Embryonic facial prominence (tissue), 1 donor: ENCODE measurements around the gene KLRC4.
"Not testable (repeated sequence)": the region's sequence is repeated elsewhere in the genome, so short reads cannot be mapped to it uniquely, and the experiment has no call there.

Experiments used
- DNase-seq: peaks from one replicate; pipeline ENCODE4 v3.0.0-alpha.2; 2016; ENCODE audit errors: extremely low spot score

KLRC4 gene, protein sequence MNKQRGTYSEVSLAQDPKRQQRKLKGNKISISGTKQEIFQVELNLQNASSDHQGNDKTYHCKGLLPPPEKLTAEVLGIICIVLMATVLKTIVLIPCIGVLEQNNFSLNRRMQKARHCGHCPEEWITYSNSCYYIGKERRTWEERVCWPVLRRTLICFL

DNA sequence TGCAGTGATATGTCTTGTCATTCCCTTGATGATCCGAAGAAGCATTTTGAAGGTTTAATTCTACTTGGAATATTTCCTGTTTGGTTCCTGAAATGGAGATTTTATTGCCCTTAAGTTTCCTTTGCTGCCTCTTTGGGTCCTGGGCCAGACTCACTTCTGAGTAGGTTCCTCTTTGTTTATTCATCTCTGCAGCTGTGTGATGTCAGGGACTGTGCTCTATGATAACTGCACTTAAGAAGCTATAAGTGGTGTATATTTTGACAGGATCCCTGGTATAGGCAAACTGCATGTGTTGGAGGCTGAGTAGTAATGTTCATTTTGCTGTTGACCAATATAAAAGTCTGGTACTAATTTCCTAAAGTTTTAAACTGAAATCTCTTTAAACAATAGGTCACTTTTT lies at the start of gene KLRC4:
Gene KLRC4 (minus strand): TSS at position 366 of the 400 bp plus-strand sequence. CDS start 182 bp downstream, at position 184.
- DNase-seq = no peak

DNA sequence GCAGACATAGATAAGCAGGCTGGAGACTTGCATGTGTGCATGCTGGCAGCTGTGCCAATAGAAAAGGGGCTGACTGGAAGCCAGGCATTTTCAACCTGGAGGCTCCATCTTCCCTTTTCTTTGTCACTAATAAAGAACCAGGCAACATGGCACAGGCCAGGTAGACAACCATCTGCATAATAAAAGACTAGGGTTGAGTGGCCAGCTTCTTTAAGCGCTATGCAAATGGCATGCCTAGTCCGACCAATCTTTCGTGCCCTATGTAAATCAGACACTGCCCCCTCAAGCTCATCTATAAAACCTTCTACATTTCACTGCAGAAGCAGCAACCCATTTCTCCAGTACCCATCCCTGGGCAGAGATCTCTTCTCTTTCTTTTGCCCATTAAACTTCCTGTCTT lies 48.2 kb upstream of the KLRC4 start:
- DNase-seq = no peak

DNA sequence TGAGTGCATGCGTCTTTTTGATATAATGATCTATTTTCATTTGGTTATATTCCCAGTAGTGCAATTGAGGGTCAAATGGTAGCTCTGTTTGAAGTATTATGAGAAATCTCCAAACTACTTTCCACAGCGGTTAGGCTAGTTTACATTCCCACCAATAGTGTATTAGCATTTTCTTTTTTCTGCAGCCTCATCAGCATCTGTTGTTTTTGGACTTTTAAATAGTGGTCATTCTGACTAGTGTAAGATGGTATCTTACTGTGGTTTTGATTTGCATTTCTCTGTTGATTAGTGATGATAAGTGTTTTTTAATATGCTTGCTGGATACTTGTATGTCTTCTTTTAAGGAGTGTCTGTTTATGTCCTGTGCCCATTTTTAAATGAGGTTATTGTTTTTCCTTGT lies 47.3 kb upstream of the KLRC4 start:
- no peak for DNase-seq

DNA sequence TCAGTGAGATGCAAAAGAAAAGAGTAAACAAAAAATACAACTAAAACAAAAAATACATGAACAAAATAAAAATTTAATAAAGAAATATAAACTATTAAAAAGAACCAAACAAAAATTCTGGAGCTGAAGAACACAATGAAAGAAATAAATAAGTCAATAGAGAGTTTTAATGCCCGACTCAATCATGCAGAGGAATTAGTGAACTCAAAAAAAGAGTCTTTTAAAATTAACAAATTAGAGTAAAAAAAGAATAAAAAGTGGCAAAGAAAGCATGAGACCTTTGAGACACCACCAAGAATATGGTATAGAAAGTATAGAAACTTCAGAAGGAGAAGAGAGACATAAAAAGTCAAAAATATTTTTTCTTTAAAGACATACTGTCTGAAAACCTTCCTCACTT lies 46.2 kb upstream of the KLRC4 start:
- no peak for DNase-seq

DNA sequence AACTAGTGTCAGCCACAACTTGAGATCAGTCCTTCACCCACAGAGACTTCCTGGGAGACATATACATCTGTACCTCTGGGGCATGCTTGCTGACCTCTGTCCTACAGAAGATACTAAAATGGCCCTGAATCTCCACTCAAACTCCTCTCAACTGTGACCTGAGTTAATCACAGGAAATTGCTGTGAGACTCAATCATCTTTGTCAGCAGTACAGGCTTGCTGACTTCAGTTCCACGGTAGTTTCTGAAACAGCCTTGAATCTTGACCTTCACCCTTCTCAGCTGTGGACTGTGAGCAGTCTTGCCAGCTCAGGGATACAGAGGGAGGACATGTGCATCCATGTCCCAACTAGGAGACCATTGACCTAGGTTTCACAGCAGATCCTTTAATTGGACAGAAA lies 45.0 kb upstream of the KLRC4 start:
- no peak for DNase-seq

DNA sequence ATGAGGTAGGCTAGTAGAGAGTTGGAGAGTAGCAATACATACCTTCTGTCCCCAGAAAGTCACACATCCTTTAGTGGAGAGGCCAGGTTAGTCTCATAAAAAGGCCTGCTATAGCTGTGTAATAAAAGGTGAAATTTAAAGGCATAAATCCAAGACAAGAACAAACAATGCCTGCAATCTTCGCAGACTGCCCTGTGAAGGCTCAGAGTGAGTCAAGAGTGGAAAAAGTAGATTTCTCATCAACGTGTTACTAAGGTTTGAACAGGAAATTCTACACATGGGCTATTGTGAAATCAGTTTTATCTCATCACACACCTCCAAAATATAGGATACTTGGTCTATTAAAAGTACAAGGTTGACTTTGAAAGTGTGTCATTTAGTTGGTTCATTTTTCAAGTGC lies 43.6 kb upstream of the KLRC4 start, which contains the start of gene KLRC1:
Gene KLRC1 (minus strand): TSS at position 222 of the 400 bp plus-strand sequence. CDS start 2,221 bp downstream, outside the sequence.
- DNase-seq = no peak

DNA sequence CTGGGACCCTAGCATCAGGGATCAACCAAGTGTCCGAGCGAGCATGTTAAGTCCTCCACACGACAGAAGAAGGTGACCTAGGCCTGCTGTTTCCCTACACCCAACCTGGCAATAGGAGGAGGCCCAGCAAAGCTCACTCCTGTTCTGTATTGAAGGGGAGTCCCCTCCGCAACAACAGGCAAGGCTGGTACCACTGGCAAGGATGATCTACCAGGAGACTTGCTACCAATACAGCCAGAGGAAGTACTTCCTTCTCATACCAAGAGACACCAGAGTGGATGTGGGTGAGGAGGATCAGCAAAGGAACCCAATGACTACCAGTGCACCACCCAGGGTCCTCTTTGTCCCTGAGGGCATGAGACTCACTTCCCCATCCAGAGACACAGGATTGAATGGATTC lies 38.7 kb upstream of the KLRC4 start:
- DNase-seq = no peak

DNA sequence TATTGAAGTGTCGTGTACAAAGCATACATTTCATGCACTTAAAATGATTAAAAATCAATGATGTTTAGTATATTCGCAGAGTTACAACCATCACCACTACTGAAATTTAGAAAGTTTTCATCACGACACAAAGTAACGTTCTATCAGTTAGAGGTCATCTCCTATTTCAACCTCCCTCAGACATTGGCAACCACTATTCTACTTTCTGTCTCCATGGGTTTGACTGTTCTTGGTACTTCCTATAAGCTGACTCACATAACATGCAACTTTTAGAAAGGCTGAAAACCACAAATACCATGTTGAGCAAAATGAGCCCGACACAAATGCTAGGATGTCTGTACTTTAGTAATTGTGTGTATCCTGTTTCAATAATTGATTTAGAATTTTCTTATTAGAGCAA lies 36.5 kb upstream of the KLRC4 start:
- not testable (repeated sequence) for DNase-seq

DNA sequence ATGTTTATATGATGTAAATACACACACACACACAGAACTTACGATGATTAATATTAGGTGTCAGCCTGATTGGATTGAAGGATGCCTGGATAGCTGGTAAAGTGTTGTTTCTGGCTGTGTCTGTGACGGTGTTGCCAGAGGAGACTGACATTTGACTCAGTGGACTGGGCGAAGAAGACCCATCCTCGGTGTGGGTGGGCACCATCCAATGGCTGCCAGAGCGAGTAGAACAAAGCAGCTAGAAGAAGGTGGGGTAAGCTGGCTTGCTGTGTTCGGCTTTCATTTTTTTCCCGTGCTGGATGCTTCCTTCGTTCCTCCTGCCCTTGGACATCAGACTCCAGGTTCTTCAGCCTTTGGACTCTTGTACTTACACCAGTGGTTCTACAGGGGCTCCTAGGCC lies 31.6 kb upstream of the KLRC4 start:
- not testable (repeated sequence) for DNase-seq

DNA sequence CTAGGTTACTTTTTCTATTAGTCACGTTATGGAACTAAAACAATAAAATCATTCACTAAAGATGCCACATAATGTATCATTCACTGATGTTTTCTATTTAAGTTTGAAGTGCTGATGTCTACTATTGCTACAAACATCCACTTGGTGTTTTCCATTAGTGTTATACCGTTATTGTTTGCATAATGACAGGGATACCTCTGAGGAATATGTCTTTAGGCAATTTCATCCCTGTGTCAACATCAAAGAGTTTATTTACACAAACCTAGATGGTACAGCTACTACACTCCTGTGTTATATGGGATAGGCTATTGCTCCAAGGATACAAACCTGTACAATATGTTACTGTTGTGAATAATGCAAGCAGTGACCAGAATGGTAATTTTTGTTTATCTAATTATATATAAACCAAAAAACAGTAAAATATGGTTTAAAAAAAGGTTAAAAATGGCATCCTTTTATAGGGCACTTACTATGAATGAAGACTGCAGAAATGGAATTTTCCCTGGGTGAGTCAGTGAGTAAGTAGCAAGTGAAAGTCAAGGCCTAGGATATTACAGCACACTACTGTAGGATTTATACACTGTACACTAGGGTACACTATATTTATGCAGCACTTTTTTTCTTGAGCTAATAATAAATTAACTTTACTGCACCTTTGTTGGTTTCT lies 30.2 kb upstream of the KLRC4 start:
- DNase-seq = not testable (repeated sequence)

DNA sequence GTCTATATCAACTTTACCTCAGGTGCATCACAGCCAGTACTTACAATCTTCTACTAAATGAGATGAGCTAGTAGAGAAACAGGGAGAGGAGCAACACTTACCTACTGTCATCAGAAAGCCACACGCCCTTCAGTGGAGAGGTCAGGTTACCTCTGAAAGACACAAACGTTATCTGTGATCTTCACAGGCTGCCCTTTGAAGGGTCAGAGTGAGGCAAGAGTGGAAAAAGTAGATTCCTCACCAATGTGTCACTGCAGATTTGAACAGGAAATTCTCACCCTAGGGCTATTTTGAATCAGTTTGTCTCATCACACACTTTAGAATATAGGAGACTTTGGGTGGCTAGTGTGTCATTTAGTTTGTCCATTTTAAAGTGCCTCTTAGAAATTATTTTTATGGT lies 28.0 kb upstream of the KLRC4 start:
- not testable (repeated sequence) for DNase-seq

DNA sequence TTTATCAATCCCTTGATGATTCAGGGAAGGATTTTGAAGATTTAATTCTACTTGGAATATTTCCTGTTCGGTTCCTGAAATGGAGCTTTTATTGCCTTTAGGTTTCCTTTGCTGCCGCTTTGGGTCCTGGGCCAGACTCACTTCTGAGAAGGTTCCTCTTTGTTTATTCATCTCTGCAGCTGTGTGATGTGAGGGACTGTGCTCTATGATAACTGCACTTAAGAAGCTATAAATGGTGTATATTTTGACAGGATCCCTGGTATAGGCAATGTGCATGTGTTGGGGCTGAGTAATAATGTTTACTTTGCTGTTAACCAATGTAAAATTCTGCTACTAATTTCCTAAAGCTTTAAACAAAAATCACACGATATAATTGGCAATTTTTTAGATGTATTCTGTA lies 26.3 kb upstream of the KLRC4 start, which contains the start of gene KLRC2:
Gene KLRC2 (minus strand): TSS at position 195 of the 400 bp plus-strand sequence. CDS start 24 bp downstream, at position 171.
- not testable (repeated sequence) for DNase-seq

DNA sequence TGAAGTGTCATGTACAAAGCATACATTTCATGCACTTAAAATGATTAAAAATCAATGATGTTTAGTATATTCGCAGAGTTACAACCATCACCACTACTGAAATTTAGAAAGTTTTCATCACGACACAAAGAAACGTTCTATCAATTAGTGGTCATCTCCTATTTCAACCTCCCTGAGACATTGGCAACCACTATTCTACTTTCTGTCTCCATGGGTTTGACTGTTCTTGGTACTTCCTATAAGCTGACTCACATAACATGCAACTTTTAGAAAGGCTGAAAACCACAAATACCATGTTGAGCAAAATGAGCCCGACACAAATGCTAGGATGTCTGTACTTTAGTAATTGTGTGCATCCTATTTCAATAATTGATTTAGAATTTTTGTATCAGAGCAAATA lies 21.1 kb upstream of the KLRC4 start:
- DNase-seq = not testable (repeated sequence)

DNA sequence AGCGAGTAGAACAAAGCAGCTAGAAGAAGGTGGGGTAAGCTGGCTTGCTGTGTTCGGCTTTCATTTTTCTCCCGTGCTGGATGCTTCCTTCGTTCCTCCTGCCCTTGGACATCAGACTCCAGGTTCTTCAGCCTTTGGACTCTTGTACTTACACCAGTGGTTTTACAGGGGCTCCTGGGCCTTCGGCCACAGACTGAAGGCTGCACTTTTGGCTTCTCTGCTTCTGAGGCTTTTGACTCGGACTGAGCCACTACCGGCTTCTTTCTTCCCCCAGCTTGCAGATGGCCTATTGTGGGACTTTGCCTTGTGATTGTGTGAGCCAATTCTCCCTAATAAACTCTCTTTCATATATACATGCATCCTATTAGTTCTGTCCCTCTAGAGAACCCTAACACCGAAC lies 16.4 kb upstream of the KLRC4 start:
- not testable (repeated sequence) for DNase-seq

DNA sequence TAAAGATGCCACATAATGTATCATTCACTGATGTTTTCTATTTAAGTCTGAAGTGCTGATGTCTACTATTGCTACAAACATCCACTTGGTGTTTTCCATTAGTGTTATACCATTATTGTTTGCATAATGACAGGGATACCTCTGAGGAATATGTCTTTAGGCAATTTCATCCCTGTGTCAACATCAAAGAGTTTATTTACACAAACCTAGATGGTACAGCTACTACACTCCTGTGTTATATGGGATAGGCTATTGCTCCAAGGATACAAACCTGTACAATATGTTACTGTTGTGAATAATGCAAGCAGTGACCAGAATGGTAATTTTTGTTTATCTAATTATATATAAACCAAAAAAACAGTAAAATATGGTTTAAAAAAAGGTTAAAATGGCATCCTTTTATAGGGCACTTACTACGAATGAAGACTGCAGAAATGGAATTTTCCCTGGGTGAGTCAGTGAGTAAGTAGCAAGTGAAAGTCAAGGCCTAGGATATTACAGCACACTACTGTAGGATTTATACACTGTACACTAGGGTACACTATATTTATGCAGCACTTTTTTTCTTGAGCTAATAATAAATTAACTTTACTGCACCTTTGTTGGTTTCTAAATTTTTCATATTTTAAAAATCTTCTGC lies 14.8 kb upstream of the KLRC4 start:
- not testable (repeated sequence) for DNase-seq

DNA sequence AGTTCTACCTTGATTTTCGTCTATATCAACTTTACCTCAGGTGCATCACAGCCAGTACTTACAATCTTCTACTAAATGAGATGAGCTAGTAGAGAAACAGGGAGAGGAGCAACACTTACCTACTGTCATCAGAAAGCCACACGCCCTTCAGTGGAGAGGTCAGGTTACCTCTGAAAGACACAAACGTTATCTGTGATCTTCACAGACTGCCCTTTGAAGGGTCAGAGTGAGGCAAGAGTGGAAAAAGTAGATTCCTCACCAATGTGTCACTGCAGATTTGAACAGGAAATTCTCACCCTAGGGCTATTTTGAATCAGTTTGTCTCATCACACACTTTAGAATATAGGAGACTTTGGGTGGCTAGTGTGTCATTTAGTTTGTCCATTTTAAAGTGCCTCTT lies 12.6 kb upstream of the KLRC4 start:
- DNase-seq = not testable (repeated sequence)

DNA sequence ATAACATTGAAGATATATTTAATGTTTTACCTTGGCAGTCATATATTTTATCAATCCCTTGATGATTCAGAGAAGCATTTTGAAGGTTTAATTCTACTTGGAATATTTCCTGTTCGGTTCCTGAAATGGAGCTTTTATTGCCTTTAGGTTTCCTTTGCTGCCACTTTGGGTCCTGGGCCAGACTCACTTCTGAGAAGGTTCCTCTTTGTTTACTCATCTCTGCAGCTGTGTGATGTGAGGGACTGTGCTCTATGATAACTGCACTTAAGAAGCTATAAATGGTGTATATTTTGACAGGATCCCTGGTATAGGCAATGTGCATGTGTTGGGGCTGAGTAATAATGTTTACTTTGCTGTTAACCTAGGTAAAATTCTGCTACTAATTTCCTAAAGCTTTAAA lies 10.8 kb upstream of the KLRC4 start, which contains the start of gene KLRC3:
Gene KLRC3 (minus strand): TSS at position 262 of the 400 bp plus-strand sequence. CDS start 45 bp downstream, at position 217.
- DNase-seq = not testable (repeated sequence)

DNA sequence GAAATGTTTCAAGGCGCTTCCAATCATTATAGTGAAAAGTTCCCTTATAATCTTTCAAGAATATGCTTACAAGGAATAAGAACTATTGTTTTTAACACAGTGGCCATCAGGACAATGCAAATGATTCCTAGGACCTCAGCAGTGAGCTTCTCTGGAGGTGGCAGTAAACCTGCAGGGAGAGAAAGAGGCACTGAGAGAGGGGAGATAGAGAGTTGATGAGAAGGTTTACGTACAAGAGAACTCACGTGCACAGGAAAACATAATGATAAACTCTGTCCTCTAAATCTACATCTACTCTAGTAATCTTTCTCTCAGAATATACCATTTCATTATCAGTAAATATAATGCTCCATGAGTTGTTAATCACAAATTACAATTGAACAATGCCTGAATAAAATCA lies 715 bp downstream of the KLRC4 start:
- no peak for DNase-seq

DNA sequence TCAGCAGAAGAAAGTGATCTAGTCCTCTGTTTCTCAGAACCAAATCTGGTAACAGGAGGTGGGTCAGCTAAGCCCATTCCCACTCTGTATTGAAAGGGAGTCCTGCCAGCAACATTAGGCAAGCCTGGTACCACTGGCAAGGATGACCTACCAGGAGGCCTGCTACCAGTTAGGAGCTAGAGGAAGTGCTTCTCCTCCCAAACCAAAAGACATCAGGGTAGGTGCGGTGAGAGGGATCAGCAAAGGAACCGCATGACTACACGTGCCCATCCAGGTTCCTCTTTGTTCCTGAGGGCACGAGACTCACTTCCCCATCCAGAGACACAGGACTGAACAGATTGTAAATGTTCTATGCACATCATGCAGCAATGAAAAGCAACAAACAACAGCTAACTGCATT lies 2.8 kb downstream of the KLRC4 start:
- no peak for DNase-seq

DNA sequence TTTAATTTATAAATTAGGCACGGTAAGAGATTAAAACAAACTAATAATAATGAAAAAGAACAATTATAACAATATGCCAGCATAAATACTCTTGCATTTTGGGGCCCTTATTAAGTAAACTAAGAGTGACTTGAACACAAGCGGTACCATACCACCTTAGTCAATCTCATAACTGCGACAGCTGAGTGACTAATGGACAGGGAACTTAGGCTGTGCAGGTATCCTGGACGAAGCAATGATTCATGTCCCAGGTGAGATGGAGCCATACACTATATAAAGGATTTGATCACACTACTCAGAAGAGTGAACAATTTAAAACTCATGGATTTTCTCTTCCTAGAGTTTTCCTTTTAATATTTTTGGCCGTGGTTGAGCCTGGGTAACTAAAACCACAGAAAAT lies 4.3 kb downstream of the KLRC4 start:
- DNase-seq = no peak

DNA sequence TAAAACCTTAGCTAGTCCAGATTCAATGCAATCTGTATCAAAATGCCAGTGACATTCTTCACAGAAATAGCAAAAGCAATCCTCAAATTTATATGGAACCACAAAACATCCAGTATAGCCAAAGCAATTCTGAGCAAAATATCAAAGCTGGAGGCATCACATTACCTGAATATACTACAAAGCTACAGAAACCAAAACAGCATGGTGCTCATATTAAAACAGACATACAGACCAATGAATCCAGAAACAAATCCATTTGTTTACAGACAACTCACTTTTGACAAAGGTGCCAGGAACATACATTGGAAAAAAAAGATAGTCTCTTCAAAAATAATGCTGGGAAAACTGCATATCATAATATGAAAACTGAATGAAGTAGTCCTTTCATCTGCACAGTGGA lies 4.8 kb downstream of the KLRC4 start:
- no peak for DNase-seq

DNA sequence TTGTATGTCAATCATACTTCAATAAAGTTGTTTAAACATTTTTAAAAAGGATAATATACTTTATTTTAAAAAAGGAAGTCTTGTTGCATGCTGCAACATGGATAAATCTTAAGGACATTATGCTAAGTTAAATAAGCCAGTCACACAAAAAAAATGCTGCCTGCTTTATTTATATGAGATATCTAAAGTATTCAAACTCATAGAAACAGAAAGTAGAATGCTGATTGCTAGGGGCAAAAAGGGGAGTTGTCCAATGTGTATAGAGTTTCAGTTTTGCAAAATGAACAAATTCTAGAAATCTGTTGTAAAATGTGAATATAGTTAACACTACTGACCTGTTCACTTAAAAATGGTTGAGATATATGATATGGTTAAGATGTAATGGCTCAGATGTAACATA lies 8.7 kb downstream of the KLRC4 start:
- no peak for DNase-seq

DNA sequence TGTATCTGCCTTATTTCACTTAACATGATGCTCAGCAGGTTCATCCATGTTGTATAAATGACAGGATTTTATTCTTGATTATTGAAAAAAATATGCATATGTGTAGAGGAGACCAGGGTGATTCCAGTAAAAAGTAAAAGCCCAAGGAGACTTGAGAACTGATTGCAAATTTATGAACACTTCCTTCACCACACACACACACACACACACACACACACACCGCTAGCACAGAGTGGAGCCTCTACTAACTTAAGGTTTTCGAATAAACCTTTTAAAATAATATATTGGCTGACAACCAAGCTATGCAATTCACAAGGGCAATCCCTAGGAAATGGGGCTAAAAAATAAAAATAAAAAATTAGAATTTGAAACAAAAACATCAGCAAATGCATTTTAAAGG lies 11.4 kb downstream of the KLRC4 start:
- no peak for DNase-seq
